OCI-M2 (cell line): ENCODE data around the gene CD244.
"Not testable (repeated sequence)": the region's sequence is repeated elsewhere in the genome, so short reads cannot be mapped to it uniquely, and the experiment has no call there.

Experiments used
- DNase-seq: peaks from one replicate; lab custom pipeline; 2025; ENCODE audit not compliant: unreplicated experiment; lab: John Stamatoyannopoulos, UW

Gene CD244

DNA sequence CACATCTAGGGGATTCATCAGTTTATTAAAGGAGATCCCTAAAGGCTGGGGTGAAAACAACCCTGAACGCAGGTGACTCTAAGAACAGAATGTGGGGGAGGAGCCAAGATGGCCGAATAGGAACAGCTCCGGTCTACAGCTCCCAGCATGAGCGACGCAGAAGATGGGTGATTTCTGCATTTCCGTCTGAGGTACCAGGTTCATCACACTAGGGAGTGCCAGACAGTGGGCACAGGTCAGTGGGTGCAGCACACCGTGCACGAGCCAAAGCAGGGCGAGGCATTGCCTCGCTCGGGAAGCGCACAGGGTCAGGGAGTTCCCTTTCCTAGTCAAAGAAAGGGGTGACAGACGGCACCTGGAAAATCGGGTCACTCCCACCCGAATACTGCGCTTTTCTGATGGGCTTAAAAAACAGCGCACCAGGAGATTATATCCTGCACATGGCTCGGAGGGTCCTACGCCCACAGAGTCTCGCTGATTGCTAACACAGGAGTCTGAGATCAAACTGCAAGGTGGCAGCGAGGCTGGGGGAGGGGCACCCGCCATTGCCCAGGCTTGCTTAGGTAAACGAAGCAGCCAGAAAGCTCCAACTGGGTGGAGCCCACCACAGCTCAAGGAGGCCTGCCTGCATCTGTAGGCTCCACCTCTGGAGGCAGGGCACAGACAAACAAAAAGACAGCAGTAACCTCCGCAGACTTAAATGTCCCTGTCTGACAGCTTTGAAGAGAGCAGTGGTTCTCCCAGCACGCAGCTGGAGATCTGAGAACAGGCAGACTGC is 79.5 kb downstream of the CD244 start:
- not testable (repeated sequence) for DNase-seq

DNA sequence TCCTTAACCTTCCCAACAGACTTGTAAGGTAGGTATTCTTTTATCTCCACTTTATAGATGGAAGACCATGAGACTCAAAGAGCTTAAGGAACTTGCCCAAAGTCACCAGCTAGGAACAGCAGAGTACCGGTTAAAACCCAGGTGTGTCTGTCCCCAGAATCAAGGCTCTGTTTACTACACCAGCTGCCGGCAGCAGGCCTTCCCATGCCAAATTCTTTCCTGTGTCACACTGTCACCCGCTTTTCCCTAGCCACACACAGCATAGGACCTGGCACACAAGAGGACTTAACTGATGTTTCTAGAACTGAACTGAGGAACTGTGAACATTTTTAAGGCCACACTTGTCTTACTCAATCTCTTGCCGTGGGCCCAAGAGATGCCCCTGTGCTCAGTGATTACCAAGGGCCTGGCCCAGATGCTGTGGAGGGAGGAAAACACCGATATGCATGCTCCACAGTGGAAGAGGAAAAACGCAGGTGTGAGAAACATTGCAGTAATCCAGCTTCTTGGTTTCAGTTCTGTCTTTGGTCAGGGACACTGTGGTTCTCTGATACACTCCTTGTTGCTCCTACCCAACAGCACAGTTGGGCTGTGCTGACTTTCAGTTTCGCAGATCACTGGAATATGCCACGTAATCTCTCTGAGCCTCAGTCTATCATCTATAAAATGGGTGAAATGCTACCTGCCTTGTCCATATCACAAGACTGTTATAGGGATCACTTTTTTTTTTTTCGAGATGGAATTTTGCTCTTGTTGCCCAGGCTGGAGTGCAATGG is 80.6 kb downstream of the CD244 start:
- no peak for DNase-seq

DNA sequence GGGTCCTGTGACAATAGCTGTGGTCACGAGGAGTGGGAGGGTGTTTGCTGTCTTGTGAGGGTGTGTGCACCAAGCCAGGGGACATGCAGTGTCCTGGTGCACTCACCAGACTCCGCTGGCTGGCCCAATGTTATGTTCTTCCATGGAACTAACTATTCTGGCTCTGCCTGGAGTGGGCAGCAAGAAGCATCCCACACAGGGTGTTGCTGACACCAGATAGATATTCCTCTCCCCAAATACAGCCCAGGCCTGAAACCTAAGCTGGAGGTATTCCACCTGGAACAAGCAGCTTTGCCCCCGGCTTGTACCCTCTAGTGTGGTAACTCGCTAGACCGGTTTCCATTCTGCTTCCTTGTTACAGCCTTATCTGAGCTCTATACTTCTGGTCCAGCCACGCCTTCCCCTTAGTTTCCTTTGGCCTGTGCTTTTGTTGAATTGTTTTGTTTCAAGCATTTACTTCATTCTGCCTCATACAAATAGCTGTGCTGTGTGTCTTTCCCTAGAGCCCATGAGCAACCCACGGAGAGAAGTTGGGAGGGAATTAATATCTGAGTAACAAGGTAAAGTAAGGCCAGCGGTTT is 81.4 kb downstream of the CD244 start:
- DNase-seq = no peak

GRCh38 chr1:160780398-160780755 is 82.3 kb downstream of the CD244 start:
- no peak for DNase-seq
